Prostate gland (tissue), 2 donors: ENCODE data around the gene CST9L.

Experiments
- CTCF ChIP-seq, 4 experiments: fragments of 200-600 bp in 2 of 4; fragments of 450-650 bp in 2 of 4; sonication (generic) in 2 of 4; IDR thresholded peaks; 1 replicate in 3 of 4; 2 replicates in 1 of 4; pipeline ENCODE4 v1.5.1; 2016 to 2019; ENCODE audit warnings: antibody characterized with exemption in 4 of 4, mild to moderate bottlenecking in 2 of 4, moderate library complexity in 2 of 4
- POLR2AphosphoS5 ChIP-seq: sonication (generic); formaldehyde crosslinking; IDR thresholded peaks from one replicate; pipeline ENCODE4 v1.6.1; 2017; ENCODE audit warnings: antibody characterized with exemption

- no peak for TF ChIP-seq CTCF (IDR thresholded peaks at IDR 0.05)
- TF ChIP-seq POLR2AphosphoS5: no peak
Measured at GRCh38 chr20:23517719-23518118, 50.6 kb downstream of the CST9L start.
